ENCODE measurements around the gene ETV3. TPM values are rescaled to one million over a fixed set of nuclear protein-coding genes. Genes with fewer than 3 reads are reported as not detected.

Gene ETV3
- polyA plus RNA-seq, 1 experiment, result 10.0 TPM

DNA sequence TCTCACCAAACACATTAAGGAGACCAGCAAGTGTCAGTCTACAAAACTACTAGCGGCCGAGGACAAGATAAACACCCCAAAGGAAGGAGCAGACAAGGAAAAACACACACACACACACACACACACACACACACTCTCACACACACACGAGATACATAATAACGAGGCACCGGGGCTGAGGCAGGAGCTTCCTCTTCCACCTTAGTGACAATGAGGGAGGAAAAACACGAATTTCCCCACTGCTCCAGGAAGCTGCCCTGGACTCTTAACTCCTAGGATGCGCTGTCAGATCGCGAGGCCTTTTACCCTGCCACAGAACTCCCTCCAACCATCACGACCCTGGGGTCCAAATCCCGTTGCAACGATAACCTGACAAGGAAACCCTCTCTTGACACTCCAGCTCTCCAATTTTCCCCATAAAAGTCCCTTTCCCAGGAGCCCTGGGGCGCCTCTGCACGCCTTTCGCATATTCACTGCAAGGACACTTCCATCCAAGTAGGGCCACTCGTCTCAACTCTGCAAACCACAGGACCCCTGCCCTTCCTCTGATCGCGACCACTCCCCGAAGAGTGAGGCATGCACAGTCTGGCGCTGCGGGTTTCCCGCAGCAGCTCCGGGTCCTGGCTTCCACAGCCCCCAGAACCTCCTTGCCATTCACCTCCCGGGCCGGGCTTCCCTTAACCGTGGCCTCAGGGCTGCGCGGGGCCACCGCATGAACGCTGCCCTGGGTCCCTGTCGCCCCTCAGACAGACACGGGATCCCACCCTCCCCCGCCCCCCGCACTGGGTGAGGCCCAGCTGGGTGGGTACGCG, 581 bp downstream of the ETV3 start:
- no peaks in the 10 kb centered on the region for H3K27me3 ChIP-seq (ENCODE audit: control insufficient read depth, insufficient read depth, low read length)
- H3K27ac ChIP-seq (ENCODE audit: low read depth, low read length), result peak overlapping the region; percentile 98
- no peak for TF ChIP-seq CTCF (IDR thresholded peaks at IDR 0.05; ENCODE audit: low read depth, low read length)
- ChIA-PET POLR2A (interaction anchor here (2.8 kb wide), 1 partner anchor 18 kb away, joined by 20 read pairs; no protein-coding TSS in a partner anchor), CTCF (interaction anchor here (1.0 to 17.3 kb wide), 3 partner anchors 18 to 48 kb away, joined by 3 to 213 read pairs (median 3); no protein-coding TSS in a partner anchor)
- DNase-seq (ENCODE audit: low read depth, low spot score), result no peak
- H3K4me3 ChIP-seq (ENCODE audit: low read depth, low read length), result peak overlapping the region; percentile 99
- H3K9me3 ChIP-seq (ENCODE audit: control insufficient read depth, insufficient read depth, low read length), result peaks cover 6% of the 10 kb centered on the region; the same call in 1 of the 2 replicates

GRCh38 chr1:157137046-157137407, 1.2 kb downstream of the ETV3 start:
- peak overlapping the region; percentile 99 for H3K4me3 ChIP-seq (ENCODE audit: low read depth, low read length)
- ChIA-PET CTCF (interaction anchor here (1.0 to 17.3 kb wide), 3 partner anchors 18 to 47 kb away, joined by 3 to 213 read pairs (median 3); no protein-coding TSS in a partner anchor), POLR2A (interaction anchor here (2.8 kb wide), 1 partner anchor 19 kb away, joined by 20 read pairs; no protein-coding TSS in a partner anchor)
- peaks cover 6% of the 10 kb centered on the region; the same call in 1 of the 2 replicates for H3K9me3 ChIP-seq (ENCODE audit: control insufficient read depth, insufficient read depth, low read length)
- no peaks in the 10 kb centered on the region for H3K27me3 ChIP-seq (ENCODE audit: control insufficient read depth, insufficient read depth, low read length)
- DNase-seq (ENCODE audit: low read depth, low spot score), result no peak
- peak overlapping the region; percentile 98 for H3K27ac ChIP-seq (ENCODE audit: low read depth, low read length)
- no peak for TF ChIP-seq CTCF (IDR thresholded peaks at IDR 0.05; ENCODE audit: low read depth, low read length)

- no peaks in the 10 kb centered on the region for H3K27me3 ChIP-seq (ENCODE audit: control insufficient read depth, insufficient read depth, low read length)
- H3K27ac ChIP-seq (ENCODE audit: low read depth, low read length), result no peak overlapping the region
- CTCF ChIA-PET, result interaction anchor here (2.3 to 17.3 kb wide), 2 partner anchors 19 to 46 kb away, joined by 23 to 213 read pairs; no protein-coding TSS in a partner anchor
- TF ChIP-seq CTCF (IDR thresholded peaks at IDR 0.05; ENCODE audit: low read depth, low read length), result no peak
- POLR2A ChIA-PET, result no interaction called here
- H3K9me3 ChIP-seq (ENCODE audit: control insufficient read depth, insufficient read depth, low read length), result peaks cover 6% of the 10 kb centered on the region; the same call in 1 of the 2 replicates
- no peak for DNase-seq (ENCODE audit: low read depth, low spot score)
- H3K4me3 ChIP-seq (ENCODE audit: low read depth, low read length), result peak overlapping the region; percentile 99
These were observed 2.1 kb downstream of the ETV3 start for GRCh38 chr1:157136133-157136532.

DNA sequence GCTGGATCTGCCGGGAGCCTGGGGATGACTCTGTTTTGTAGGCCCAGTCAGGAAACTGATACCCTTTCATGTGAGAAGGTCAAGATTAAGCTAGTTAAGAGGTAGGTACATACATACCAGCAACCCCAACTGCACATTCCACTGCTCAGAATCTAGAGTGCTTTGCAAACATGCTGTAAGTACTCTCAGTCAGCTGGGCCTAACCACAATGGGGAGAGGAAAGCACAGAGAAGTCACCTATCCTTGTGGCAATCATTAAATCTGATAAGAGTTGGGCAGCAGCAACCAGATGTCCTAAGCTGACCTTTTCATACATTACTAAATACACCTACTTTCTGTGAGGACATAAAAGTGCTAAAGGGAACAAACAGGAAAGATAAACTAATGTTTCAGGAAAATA, 2.5 kb downstream of the ETV3 start:
- ChIA-PET POLR2A (no interaction called here), CTCF (interaction anchor here (2.3 to 17.3 kb wide), 2 partner anchors 20 to 45 kb away, joined by 23 to 213 read pairs; no protein-coding TSS in a partner anchor)
- peaks cover 6% of the 10 kb centered on the region; the same call in 1 of the 2 replicates for H3K9me3 ChIP-seq (ENCODE audit: control insufficient read depth, insufficient read depth, low read length)
- no peak overlapping the region for H3K4me3 ChIP-seq (ENCODE audit: low read depth, low read length)
- no peak overlapping the region for H3K27ac ChIP-seq (ENCODE audit: low read depth, low read length)
- no peak for TF ChIP-seq CTCF (IDR thresholded peaks at IDR 0.05; ENCODE audit: low read depth, low read length)
- H3K27me3 ChIP-seq (ENCODE audit: control insufficient read depth, insufficient read depth, low read length), result no peaks in the 10 kb centered on the region
- DNase-seq (ENCODE audit: low read depth, low spot score), result no peak

GRCh38 chr1:157135070-157135469, 3.1 kb downstream of the ETV3 start:
- DNase-seq (ENCODE audit: low read depth, low spot score), result no peak
- ChIA-PET POLR2A (no interaction called here), CTCF (interaction anchor here (2.3 to 17.3 kb wide), 2 partner anchors 20 to 45 kb away, joined by 23 to 213 read pairs; no protein-coding TSS in a partner anchor)

More at GRCh38 chr1:157135070-157135469, 3.1 kb downstream of the ETV3 start:
- TF ChIP-seq CTCF (IDR thresholded peaks at IDR 0.05; ENCODE audit: low read depth, low read length), result no peak
- Histone ChIP-seq H3K27ac (ENCODE audit: low read depth, low read length) (no peak overlapping the region), H3K9me3 (ENCODE audit: control insufficient read depth, insufficient read depth, low read length) (peaks cover 6% of the 10 kb centered on the region; the same call in 1 of the 2 replicates), H3K4me3 (ENCODE audit: low read depth, low read length) (no peak overlapping the region), H3K27me3 (ENCODE audit: control insufficient read depth, insufficient read depth, low read length) (no peaks in the 10 kb centered on the region)
